Measurements from ENCODE around the gene ITM2C.

Gene ITM2C

DNA sequence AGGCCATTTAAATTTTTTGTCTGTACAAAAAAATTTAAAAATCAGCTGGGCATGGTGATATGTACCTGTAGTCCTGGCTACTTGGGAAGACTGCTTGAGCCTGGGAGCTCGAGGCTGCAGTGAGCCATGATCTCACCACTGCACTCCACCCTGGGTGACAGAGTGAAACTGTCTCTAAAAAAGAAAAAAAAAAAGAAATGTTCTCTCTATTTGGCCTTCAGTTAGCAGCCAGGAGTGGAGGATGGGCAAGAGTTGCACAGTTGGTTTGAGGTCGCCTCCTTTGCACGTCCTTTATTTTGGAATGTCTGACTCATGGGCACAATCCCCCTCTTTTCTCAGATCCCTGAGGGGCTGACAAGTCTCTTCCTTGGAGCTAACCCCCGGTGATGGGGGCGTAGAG, 26.3 kb downstream of the ITM2C start:
- Mint-ChIP-seq H3K36me3 (no peaks in the 10 kb centered on the region), H3K4me3 (no peak overlapping the region), H3K4me1 (peaks cover 7% of the 10 kb centered on the region), H3K27ac (no peak overlapping the region), H3K27me3 (peaks cover 6% of the 10 kb centered on the region), H3K9me3 (no peaks in the 10 kb centered on the region)

- H3K9me3 Mint-ChIP-seq, result no peaks in the 10 kb centered on the region
- peaks cover 6% of the 10 kb centered on the region for H3K27me3 Mint-ChIP-seq
- H3K27ac Mint-ChIP-seq, result no peak overlapping the region
- peaks cover 7% of the 10 kb centered on the region for H3K4me1 Mint-ChIP-seq
- H3K36me3 Mint-ChIP-seq, result no peaks in the 10 kb centered on the region
- no peak overlapping the region for H3K4me3 Mint-ChIP-seq
Measured at GRCh38 chr2:230891509-230891908, 26.8 kb downstream of the ITM2C start.

- H3K27ac Mint-ChIP-seq, result no peak overlapping the region
- H3K4me1 Mint-ChIP-seq, result peaks cover 7% of the 10 kb centered on the region
- no peaks in the 10 kb centered on the region for H3K36me3 Mint-ChIP-seq
- H3K27me3 Mint-ChIP-seq, result peaks cover 6% of the 10 kb centered on the region
- no peak overlapping the region for H3K4me3 Mint-ChIP-seq
- no peaks in the 10 kb centered on the region for H3K9me3 Mint-ChIP-seq
Measured at GRCh38 chr2:230893338-230893737, 28.6 kb downstream of the ITM2C start.

DNA sequence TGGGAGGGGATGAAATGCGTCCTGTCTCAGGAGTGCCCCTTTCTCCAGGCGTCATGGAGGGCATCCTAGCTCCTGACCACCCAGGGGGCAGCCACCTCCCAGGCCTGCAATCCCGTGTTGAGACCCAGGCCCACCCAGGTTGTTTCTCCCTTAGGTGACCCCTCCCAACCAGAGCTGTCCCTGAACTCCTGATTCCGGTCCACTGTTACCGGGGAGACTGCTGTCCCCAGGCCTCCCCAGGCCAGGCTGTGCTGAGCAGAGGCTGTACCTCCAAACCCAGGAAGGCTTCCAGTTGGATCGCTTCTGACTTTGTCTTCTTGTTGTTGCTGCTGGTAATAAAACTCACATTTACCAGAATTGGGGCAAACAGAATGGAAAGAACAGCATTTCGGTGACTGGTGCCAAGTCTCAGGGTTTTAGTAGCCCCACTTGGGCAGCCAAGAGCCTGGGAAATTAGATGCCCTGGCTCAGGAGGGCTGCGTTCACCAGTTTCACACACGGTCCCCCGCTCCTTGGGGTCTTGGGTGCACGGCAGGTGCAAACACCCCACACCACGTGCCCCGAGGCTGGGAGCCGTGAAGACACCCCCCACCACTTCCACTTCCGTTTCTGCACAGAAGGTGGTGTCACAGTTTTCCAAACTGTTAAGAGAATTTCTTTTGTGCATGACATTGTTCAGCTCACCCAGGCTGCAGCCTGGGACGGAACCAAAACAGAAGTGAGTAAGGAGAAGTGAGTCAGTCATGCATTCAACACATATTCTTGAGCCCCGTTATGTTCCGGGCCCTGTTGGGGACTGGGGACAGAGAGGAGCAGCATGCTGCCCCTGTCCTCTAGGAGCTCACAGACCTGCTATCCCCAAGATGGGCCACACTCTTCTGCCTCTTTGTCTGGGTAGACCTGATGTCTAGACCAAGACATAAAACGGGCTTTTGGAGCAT, 29.4 kb downstream of the ITM2C start:
- no peaks in the 10 kb centered on the region for H3K36me3 Mint-ChIP-seq
- H3K27ac Mint-ChIP-seq, result no peak overlapping the region
- no peaks in the 10 kb centered on the region for H3K9me3 Mint-ChIP-seq
- peaks cover 6% of the 10 kb centered on the region for H3K27me3 Mint-ChIP-seq
- H3K4me3 Mint-ChIP-seq, result peak overlapping the region; percentile 23
- H3K4me1 Mint-ChIP-seq, result peaks cover 7% of the 10 kb centered on the region

DNA sequence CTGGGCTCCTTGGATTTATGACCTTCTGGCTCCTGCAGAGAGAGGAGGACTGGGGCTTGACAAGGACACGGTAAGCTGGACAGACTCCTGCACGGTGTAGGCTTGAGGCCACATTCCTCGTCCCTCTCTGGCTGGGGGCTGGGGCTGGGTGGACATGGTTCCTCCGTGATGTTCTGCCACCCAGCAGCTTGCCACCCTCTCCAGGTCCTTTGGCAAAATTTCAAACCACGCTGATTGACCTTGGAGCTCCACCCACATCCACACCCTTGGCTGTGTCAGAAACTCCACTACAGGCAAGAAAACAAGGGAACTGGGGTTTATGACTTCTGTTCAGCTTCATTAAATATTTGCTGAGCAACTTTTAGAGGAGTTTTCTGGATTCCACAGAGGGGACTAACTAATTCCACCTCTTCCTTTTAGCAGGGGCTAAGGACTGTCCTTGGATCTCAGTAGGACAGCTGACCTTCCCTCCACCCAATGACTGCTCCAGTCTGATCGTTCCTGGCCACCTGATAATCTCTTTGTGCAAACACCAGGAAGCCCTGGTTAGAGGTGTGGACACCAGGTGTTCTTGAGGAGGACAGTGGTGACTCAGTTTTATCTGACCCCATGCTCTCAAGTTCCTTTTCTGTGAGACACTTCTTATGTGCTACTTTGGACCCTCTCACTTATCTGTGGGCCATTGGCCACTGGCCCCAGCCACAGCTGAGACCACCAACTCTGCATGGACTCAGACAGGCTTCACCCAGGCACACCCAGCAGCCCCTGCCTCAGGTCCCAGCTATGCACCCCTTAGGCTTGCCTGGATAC, 31.0 kb downstream of the ITM2C start:
- Mint-ChIP-seq H3K27me3 (peaks cover 10% of the 10 kb centered on the region), H3K36me3 (no peaks in the 10 kb centered on the region), H3K4me3 (no peak overlapping the region), H3K4me1 (peaks cover 14% of the 10 kb centered on the region), H3K9me3 (no peaks in the 10 kb centered on the region), H3K27ac (no peak overlapping the region)

GRCh38 chr2:230896346-230897115, 31.8 kb downstream of the ITM2C start:
- Mint-ChIP-seq H3K27ac (no peak overlapping the region), H3K36me3 (no peaks in the 10 kb centered on the region), H3K27me3 (peaks cover 12% of the 10 kb centered on the region), H3K4me1 (peaks cover 14% of the 10 kb centered on the region), H3K4me3 (no peak overlapping the region), H3K9me3 (no peaks in the 10 kb centered on the region)

GRCh38 chr2:230898016-230898712, 33.4 kb downstream of the ITM2C start:
- Mint-ChIP-seq H3K27ac (no peak overlapping the region), H3K4me3 (no peak overlapping the region), H3K4me1 (peaks cover 23% of the 10 kb centered on the region), H3K9me3 (no peaks in the 10 kb centered on the region), H3K27me3 (peaks cover 9% of the 10 kb centered on the region), H3K36me3 (no peaks in the 10 kb centered on the region)

- Mint-ChIP-seq H3K4me1 (peaks cover 24% of the 10 kb centered on the region), H3K9me3 (no peaks in the 10 kb centered on the region), H3K27ac (no peak overlapping the region), H3K27me3 (peaks cover 9% of the 10 kb centered on the region), H3K36me3 (no peaks in the 10 kb centered on the region), H3K4me3 (no peak overlapping the region)
Measured at GRCh38 chr2:230898713-230899091, 34.0 kb downstream of the ITM2C start.

DNA sequence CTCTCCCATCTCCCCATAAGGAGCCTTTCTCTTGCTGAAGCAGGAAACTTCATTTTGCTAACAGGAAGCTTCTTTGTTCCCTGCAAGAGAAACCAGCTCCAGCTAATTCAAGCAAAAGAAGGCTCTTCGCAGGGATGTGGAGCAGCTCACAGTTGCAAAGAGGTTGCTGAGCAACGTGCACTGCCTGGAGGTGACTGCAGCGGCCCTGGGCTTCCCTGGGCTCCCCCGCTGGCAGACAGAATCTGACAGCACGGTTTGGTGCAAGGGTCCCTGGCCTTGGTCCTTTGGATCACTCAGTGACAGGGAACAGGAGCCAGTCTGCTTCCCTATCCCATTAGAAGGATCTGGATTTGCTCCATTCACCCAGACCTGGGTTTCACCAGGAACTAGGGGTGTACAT, 34.5 kb downstream of the ITM2C start:
- H3K4me1 Mint-ChIP-seq, result peaks cover 24% of the 10 kb centered on the region
- peaks cover 9% of the 10 kb centered on the region for H3K27me3 Mint-ChIP-seq
- H3K9me3 Mint-ChIP-seq, result no peaks in the 10 kb centered on the region
- H3K27ac Mint-ChIP-seq, result no peak overlapping the region
- H3K4me3 Mint-ChIP-seq, result no peak overlapping the region
- H3K36me3 Mint-ChIP-seq, result no peaks in the 10 kb centered on the region

GRCh38 chr2:230899786-230900185, 35.0 kb downstream of the ITM2C start:
- H3K27me3 Mint-ChIP-seq, result peaks cover 8% of the 10 kb centered on the region
- no peak overlapping the region for H3K4me3 Mint-ChIP-seq
- peak overlapping the region; percentile 32 for H3K27ac Mint-ChIP-seq
- H3K36me3 Mint-ChIP-seq, result no peaks in the 10 kb centered on the region
- no peaks in the 10 kb centered on the region for H3K9me3 Mint-ChIP-seq
- peaks cover 24% of the 10 kb centered on the region for H3K4me1 Mint-ChIP-seq

DNA sequence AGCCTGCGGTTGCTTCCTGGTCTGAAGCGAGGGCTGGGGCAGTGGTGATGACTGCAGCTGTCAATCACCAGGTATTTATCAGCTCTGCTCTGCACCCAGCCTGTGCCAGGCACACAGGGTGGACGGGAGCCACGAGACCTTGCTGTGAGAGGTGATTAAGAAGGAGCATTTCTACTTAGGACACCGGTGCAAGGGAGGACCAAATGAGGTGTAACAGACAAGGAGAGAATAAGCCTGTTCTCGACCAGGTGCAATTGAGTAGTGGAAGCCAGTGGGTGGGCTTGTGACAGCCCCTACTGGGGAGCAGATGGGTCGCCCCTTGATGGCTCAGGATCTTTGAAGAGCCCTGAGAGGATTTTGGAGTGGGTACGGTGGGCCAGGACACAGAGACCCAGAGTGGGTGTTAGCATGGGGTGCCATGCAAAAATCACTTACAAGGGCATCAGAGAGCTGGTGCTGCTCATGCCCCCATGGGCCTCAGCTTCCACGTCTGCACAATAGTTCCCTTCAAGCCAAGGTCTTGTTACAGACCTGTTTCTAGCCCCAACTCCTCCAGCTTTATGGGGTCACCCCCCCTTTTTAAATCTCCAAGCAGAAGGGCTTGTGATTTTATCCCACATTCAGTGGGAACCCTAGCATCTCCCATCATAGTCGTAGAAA, 35.7 kb downstream of the ITM2C start:
- Mint-ChIP-seq H3K27me3 (peaks cover 8% of the 10 kb centered on the region), H3K9me3 (no peaks in the 10 kb centered on the region), H3K36me3 (no peaks in the 10 kb centered on the region), H3K4me1 (peaks cover 31% of the 10 kb centered on the region), H3K27ac (no peak overlapping the region), H3K4me3 (no peak overlapping the region)

DNA sequence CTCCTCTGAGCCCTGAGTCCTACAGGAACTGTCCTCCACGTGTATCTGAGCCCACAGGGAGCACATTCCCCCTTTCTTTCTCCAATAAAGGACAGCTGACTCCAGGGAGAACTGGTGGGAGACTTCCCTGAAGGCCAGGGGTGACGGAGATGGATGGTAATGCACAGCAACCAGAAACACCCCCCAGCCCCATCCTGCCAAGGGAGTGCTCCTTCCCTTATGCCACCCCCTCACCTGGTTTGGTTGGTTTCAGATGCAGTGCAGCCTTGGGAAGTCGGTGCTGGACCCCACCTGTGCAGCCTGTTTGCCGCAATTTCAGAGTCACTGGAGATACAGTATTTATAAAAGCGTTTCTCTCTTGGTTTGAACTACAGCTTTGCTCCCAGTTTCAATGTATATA, 36.3 kb downstream of the ITM2C start:
- Mint-ChIP-seq H3K4me1 (peaks cover 36% of the 10 kb centered on the region), H3K27ac (no peak overlapping the region)

DNA sequence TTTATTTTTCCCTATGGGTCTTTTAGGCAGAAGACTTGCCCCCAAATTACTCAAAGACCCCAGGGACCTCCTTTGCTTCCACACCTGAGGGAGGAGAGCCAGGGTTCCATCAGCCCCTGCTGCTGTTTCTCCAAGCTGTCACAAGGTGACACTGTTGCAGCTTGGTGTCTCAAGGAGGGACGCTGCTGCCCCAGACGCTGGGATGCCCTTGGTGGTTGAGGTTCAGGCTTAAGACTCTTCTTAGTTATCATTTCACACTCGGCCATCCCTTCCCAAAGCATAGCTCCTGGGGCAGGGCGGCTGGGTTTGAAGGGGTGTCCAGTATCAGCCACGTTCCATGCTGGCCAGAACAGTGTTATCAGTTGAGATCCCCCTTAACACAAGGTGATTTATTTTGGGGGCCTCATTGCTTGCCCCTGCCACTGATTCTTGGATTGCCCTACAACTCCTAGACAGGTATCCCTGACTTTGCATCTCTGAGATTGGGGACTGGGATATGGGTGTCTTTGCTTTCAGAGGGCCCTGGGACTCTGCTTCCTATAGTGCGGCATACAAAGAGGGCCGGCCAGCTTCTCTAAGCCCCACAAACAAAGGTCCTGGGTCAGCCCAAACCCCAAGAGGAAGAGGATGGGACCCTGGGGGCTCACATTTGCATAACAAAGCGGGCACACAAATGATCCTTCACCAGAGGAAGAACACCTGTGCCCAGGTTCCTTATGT, 37.6 kb downstream of the ITM2C start:
- no peak overlapping the region for H3K4me3 Mint-ChIP-seq
- H3K27me3 Mint-ChIP-seq, result peaks cover 8% of the 10 kb centered on the region
- H3K27ac Mint-ChIP-seq, result peak overlapping the region; percentile 62
- peaks cover 43% of the 10 kb centered on the region for H3K4me1 Mint-ChIP-seq
- peaks cover 3% of the 10 kb centered on the region for H3K36me3 Mint-ChIP-seq
- no peaks in the 10 kb centered on the region for H3K9me3 Mint-ChIP-seq

More for the DNA sequence above, 36.3 kb downstream of the ITM2C start:
- Mint-ChIP-seq H3K36me3 (no peaks in the 10 kb centered on the region), H3K4me3 (no peak overlapping the region), H3K9me3 (no peaks in the 10 kb centered on the region), H3K27me3 (peaks cover 8% of the 10 kb centered on the region)
